GM18873 (cell line): ENCODE data around the gene GRAMD1B.
"Not testable (repeated sequence)": the region's sequence is repeated elsewhere in the genome, so short reads cannot be mapped to it uniquely, and the experiment has no call there.

Source experiments
- ATAC-seq: cut with Tn5 transposase; IDR thresholded peaks from one replicate; pipeline ENCODE4 v1.9.1; 2021; ENCODE audit warnings: mild to moderate bottlenecking, moderate library complexity, moderate number of reproducible peaks; ENCODE audit not compliant: unreplicated experiment, low FRiP score

Gene GRAMD1B

GRCh38 chr11:123438131-123438627 is 8.1 kb downstream of the GRAMD1B start:
- no peak for ATAC-seq

- ATAC-seq, result no peak
Measured at GRCh38 chr11:123439616-123440015, 9.5 kb downstream of the GRAMD1B start.

- no peak for ATAC-seq
Measured at GRCh38 chr11:123441161-123441560, 11.1 kb downstream of the GRAMD1B start.

GRCh38 chr11:123443851-123444623 is 14.0 kb downstream of the GRAMD1B start:
- ATAC-seq, result no peak

GRCh38 chr11:123448823-123449222 is 18.8 kb downstream of the GRAMD1B start:
- no peak for ATAC-seq

GRCh38 chr11:123449436-123449835 is 19.4 kb downstream of the GRAMD1B start:
- ATAC-seq, result no peak

DNA sequence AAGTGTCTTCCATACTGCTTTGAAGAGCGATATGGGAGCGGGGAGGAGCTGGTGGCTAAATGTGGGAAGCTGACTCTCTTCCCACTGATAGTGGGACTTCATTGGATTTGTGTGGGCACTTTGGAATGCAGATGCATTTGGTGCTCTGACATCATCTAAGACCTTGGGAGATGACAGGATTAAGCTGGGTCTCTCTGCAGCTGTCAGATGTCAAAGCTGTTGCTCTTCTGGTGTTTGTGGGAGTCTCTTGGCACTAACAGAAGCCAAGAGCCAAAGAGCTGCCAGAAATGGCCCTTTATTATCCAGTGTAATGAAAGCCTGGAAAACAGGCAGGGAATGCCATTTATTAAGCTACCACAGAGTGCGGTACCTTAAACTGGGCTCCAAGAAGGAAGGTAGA is 20.6 kb downstream of the GRAMD1B start:
- no peak for ATAC-seq

DNA sequence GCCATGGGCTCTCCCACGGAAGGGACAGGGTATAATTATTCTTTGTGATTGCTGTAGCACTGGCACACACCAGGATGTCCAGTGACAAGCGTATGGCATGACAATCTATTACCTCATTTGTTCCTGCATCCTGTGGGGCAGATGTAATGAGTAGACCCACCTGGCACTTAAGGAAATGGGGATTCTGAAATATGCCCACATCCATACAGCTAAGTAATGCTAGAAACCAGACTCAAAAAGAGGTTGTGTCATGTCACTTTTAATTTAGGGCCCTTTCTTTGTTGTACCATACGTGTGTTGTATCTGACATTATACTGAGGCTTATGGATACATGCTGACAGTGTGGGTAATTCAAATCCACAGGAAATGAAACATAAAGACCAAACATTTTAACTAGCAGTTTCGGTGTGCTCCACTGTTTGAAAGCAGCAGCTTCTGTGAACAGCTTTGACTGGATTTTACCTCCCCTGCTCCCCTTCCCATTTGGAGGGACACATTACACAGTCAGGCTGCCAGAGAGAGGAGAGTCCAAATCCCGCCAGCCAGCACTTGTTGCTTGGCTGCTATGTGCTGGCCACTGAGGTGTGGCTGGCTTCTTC is 21.2 kb downstream of the GRAMD1B start:
- no peak for ATAC-seq

DNA sequence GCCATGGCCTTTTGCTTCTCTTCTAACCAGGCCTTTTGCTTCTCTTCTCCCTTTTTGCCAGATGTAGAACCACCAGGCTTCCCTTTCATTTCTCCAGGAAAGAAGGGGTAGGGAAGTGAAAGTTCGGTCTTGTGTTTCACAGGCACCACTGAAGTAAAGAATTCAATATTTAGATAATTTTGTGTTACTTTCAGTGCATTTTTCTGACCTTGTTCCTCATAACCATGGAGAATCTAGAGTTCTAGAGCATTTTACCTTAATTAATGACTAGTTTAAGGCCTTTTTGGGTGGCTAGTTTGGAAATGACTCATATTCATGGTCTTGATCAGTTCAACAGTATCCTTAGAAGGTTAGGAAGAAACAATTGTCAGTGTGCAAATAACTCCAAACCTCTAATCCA is 22.7 kb downstream of the GRAMD1B start:
- ATAC-seq, result no peak

- no peak for ATAC-seq
Measured at GRCh38 chr11:123454060-123454651, 24.1 kb downstream of the GRAMD1B start.

GRCh38 chr11:123454796-123455195 is 24.7 kb downstream of the GRAMD1B start:
- ATAC-seq, result no peak

DNA sequence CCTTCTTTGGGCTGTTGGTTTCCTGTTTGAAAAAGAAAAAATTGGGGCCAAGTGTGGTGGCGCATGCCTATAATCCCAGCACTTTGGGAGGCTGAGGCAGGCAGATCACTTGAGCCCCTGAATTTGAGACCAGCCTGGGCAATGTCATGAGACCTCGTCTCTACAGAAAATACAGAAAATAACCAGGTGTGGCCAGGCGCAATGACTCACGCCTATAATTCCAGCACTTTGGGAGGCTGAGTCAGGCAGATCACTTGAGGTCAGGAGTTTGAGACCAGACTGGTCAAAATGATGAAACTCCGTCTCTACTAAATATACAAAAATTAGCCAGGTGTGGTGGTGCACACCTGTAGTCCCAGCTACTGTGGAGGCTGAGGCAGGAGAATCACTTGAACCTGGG is 26.4 kb downstream of the GRAMD1B start:
- ATAC-seq, result not testable (repeated sequence)

DNA sequence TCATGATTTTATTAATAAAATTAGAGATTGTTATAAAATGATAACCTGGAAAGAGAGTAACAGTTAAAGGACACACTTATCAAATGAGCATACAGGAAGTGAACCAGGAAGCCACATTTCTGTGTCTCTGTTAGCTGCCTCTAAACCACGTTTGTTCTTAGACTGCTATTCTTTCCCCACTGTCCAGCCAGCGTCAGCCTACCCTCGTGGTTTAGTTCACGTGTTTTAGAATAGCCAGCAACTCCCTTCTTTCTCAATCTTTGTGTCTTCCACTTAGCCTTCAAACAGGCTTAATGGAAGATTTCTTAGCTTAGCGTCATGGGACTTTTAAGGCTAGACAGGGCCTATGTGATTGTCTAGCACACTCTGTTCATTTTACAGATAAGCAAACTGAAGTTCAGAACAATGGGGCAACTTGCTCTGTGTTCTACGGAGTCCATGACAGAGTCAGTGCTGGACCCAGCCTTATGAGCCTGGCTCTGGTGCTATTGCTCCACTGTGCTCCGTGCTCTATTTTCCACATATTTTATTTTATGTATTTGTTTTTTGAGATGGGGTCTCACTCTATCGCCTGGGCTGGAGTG is 27.2 kb downstream of the GRAMD1B start:
- ATAC-seq, result no peak

GRCh38 chr11:123458501-123458900 is 28.4 kb downstream of the GRAMD1B start:
- no peak for ATAC-seq

- ATAC-seq, result no peak
Measured at GRCh38 chr11:123460012-123460700, 30.1 kb downstream of the GRAMD1B start.

GRCh38 chr11:123461164-123461563 is 31.1 kb downstream of the GRAMD1B start:
- no peak for ATAC-seq

- ATAC-seq, result not testable (repeated sequence)
Measured at GRCh38 chr11:123465667-123466066, 35.6 kb downstream of the GRAMD1B start.

- not testable (repeated sequence) for ATAC-seq
Measured at GRCh38 chr11:123466172-123466571, 36.1 kb downstream of the GRAMD1B start.

- ATAC-seq, result no peak
Measured at GRCh38 chr11:123469089-123469488, 39.0 kb downstream of the GRAMD1B start.

GRCh38 chr11:123469586-123469985 is 39.5 kb downstream of the GRAMD1B start:
- ATAC-seq, result no peak

GRCh38 chr11:123470842-123471241 is 40.8 kb downstream of the GRAMD1B start:
- no peak for ATAC-seq
